Calu3 (cell line): Measurements from ENCODE around the gene ZC2HC1B. TPM values are rescaled to one million over a fixed set of nuclear protein-coding genes. Genes with fewer than 3 reads are reported as not detected.
"Not testable (repeated sequence)": the region's sequence is repeated elsewhere in the genome, so short reads cannot be mapped to it uniquely, and the experiment has no call there.

ENCODE experiments used
- BruUV-seq: library from RNA; stranded (reverse); fragments of 400-500 nt; replicated peaks from 2 replicates; lab custom pipeline; 2021; lab: Mats Ljungman, UMichigan
- CTCF ChIA-PET: fragments of 300-600 bp; sonication (Branson Sonifier 250); formaldehyde crosslinking; loops from one replicate; lab custom pipeline; 2022; ENCODE audit warnings: antibody characterized with exemption; lab: Charles Lee
- DNase-seq: peaks from one replicate; pipeline ENCODE4 v3.0.0; 2022
- H3K27ac Mint-ChIP-seq: one replicate; pipeline ENCODE4 v1.8.0; 2022; ENCODE audit warnings: mixed read lengths; ENCODE audit not compliant: unreplicated experiment
- H3K27me3 Mint-ChIP-seq: one replicate; pipeline ENCODE4 v1.8.0; 2022; ENCODE audit warnings: mixed read lengths; ENCODE audit not compliant: unreplicated experiment
- H3K36me3 Mint-ChIP-seq: one replicate; pipeline ENCODE4 v1.8.0; 2022; ENCODE audit warnings: mild to moderate bottlenecking, moderate library complexity, mixed read lengths; ENCODE audit not compliant: insufficient read depth, unreplicated experiment
- H3K4me1 Mint-ChIP-seq: one replicate; pipeline ENCODE4 v1.8.0; 2022; ENCODE audit warnings: mild to moderate bottlenecking, low read depth, mixed read lengths; ENCODE audit not compliant: unreplicated experiment
- H3K4me3 Mint-ChIP-seq: one replicate; pipeline ENCODE4 v1.8.0; 2022; ENCODE audit warnings: mild to moderate bottlenecking, low read depth, moderate library complexity, mixed read lengths; ENCODE audit not compliant: unreplicated experiment
- H3K9me3 Mint-ChIP-seq: one replicate; pipeline ENCODE4 v1.8.0; 2022; ENCODE audit warnings: low read depth, mixed read lengths; ENCODE audit not compliant: unreplicated experiment
- CTCF ChIP-seq: fragments of 200-600 bp; IDR thresholded peaks from one replicate; pipeline ENCODE4 v1.8.0; 2022; ENCODE audit warnings: antibody characterized with exemption; ENCODE audit not compliant: unreplicated experiment
- intact Hi-C: fragments of 100-400 bp; cut with micrococcal nuclease; formaldehyde crosslinking; loops from one replicate; pipeline ENCODE4 v1.10.0; 2022; ENCODE audit not compliant: unreplicated experiment
- total RNA-seq: library from RNA; stranded (reverse); gene quantifications from 2 replicates; pipeline ENCODE4 v1.2.3, GENCODE V29; 2022

Gene ZC2HC1B
- total RNA-seq, 1 experiment from 2014 or later, result not detected

DNA sequence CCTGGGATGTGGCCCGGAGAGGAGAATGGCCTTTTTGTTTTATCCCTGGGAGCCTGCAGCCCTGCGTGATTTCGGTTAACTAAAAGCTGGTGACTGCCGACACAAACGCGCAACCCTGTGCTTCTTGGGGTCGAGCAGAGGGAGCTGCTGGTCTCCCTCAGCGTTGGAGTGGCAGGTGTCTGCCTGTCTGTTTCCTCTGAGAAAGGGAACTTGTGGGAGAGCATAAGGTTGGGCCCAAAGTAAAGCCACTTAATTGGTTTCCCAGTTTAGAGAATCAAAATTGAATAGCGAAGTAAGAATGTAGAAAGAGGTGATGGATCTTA lies 20.6 kb upstream of the ZC2HC1B start:
- no peaks in the 10 kb centered on the region for H3K4me1 Mint-ChIP-seq
- no peaks in the 10 kb centered on the region for H3K27me3 Mint-ChIP-seq
- no peak for TF ChIP-seq CTCF
- intact Hi-C loops, result loop anchor here (10.0 kb wide), 1 partner anchor 269 kb away; no protein-coding TSS in a partner anchor
- no peaks in the 10 kb centered on the region for H3K9me3 Mint-ChIP-seq
- H3K4me3 Mint-ChIP-seq, result peak overlapping the region; percentile 82
- DNase-seq, result no peak
- no TSS peak for BruUV-seq
- CTCF ChIA-PET, result interaction anchor here (0.5 to 1.8 kb wide), 2 partner anchors 87 to 268 kb away, joined by 3 to 8 read pairs; no protein-coding TSS in a partner anchor
- peak overlapping the region; percentile 66 for H3K27ac Mint-ChIP-seq
- peaks cover 20% of the 10 kb centered on the region for H3K36me3 Mint-ChIP-seq

DNA sequence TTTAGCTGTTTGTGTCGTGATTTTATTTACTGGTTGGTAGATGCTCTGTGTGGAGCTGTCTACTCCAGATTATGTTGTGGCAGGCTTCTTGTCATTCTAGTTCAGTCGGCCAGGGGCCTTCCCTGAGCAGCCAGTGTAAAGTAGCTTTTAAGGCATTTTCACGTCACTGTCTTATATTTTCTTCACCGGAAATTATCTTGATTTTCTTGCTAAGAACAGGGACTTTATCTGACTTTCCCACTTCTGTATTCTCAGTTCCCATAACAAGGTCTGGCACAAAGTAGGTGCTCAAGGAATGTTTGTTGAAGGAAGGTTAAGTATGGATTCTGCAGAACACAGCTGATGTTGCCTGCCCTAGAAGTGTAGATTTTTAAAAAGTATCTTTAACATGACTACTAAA lies 20.3 kb upstream of the ZC2HC1B start:
- CTCF ChIA-PET, result interaction anchor here (1.8 kb wide), 1 partner anchor 269 kb away, joined by 8 read pairs; no protein-coding TSS in a partner anchor
- no peak for TF ChIP-seq CTCF
- Mint-ChIP-seq H3K4me3 (peak overlapping the region; percentile 82), H3K27ac (peak overlapping the region; percentile 66), H3K4me1 (no peaks in the 10 kb centered on the region), H3K36me3 (peaks cover 20% of the 10 kb centered on the region), H3K9me3 (no peaks in the 10 kb centered on the region), H3K27me3 (no peaks in the 10 kb centered on the region)
- intact Hi-C loops, result loop anchor here (10.0 kb wide), 1 partner anchor 269 kb away; no protein-coding TSS in a partner anchor
- BruUV-seq, result no TSS peak
- no peak for DNase-seq

GRCh38 chr6:143845033-143845432 lies 19.2 kb upstream of the ZC2HC1B start:
- intact Hi-C loops, result loop anchor here (10.0 kb wide), 1 partner anchor 270 kb away; no protein-coding TSS in a partner anchor
- H3K27ac Mint-ChIP-seq, result no peak overlapping the region
- no peaks in the 10 kb centered on the region for H3K9me3 Mint-ChIP-seq
- H3K27me3 Mint-ChIP-seq, result no peaks in the 10 kb centered on the region
- BruUV-seq, result no TSS peak
- CTCF ChIA-PET, result no interaction called here
- no peak overlapping the region for H3K4me3 Mint-ChIP-seq
- peaks cover 29% of the 10 kb centered on the region for H3K36me3 Mint-ChIP-seq
- TF ChIP-seq CTCF, result no peak
- no peaks in the 10 kb centered on the region for H3K4me1 Mint-ChIP-seq
- DNase-seq, result no peak

DNA sequence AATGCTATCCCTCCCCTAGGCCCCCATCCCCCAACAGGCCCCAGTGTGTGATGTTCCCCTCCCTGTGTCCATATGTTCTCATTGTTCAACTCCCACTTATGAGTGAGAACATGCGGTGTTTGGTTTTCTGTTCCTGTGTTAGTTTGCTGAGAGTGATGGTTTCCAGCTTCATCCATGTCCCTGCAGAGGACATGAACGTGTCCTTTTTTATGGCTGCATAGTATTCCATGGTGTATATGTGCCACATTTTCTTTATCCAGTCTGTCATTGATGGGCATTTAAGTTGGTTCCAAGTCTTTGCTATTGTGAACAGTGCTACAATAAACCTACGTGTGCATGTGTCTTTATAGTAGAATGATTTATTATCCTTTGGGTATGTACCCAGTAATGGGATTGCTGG lies 12.6 kb upstream of the ZC2HC1B start:
- H3K27me3 Mint-ChIP-seq, H3K27ac Mint-ChIP-seq, H3K4me3 Mint-ChIP-seq, DNase-seq, BruUV-seq, CTCF ChIA-PET, H3K9me3 Mint-ChIP-seq, H3K4me1 Mint-ChIP-seq: not testable (repeated sequence)
- peaks cover 26% of the 10 kb centered on the region for H3K36me3 Mint-ChIP-seq
- intact Hi-C loops, result loop anchor here (2.0 kb wide), 1 partner anchor 17 kb away; no protein-coding TSS in a partner anchor

DNA sequence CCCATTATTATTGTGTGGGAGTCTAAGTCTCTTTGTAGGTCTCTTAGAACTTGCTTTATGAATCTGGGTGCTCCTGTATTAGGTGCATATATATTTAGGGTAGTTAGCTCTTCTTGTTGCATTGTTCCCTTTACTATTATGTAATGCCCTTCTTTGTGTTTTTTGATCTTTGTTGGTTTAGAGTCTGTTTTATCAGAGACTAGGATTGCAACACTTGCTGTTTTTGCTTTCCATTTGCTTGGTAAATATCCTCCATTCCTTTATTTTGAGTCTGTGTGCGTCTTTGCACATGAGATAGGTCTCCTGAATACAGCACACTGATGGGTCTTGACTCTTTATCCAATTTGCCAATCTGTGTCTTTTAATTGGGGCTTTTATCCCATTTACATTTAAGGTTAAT lies 9.2 kb upstream of the ZC2HC1B start:
- CTCF ChIA-PET, H3K4me3 Mint-ChIP-seq, intact Hi-C loops, H3K27ac Mint-ChIP-seq, H3K27me3 Mint-ChIP-seq, H3K9me3 Mint-ChIP-seq, H3K4me1 Mint-ChIP-seq, DNase-seq, BruUV-seq: not testable (repeated sequence)
- peaks cover 17% of the 10 kb centered on the region for H3K36me3 Mint-ChIP-seq

DNA sequence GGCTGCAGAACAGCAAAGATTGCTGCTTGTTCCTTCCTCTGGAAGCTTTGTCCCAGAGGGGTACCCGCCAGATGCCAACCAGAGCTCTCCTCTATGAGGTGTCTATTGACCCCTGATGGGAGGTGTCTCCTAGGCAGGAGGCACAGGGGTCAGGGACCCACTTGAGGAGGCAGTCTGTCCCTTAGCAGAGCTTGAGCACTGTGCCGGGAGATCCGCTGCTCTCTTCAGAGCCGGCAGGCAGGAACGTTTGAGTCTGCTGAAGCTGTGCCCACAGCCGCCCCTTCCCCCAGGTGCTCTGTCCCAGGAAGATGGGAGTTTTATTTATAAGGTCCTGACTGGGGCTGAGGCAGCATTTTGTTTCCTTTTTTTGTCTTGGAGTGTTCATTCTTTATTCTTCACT lies 7.5 kb upstream of the ZC2HC1B start:
- DNase-seq, H3K27me3 Mint-ChIP-seq, H3K27ac Mint-ChIP-seq, H3K4me3 Mint-ChIP-seq, H3K9me3 Mint-ChIP-seq, intact Hi-C loops, H3K4me1 Mint-ChIP-seq, BruUV-seq, CTCF ChIA-PET: not testable (repeated sequence)
- peaks cover 21% of the 10 kb centered on the region for H3K36me3 Mint-ChIP-seq
